PC-3 (cell line): ENCODE results near the gene BIVM.

ENCODE experiments used
- EZH2phosphoT487 ChIP-seq: fragments of 300-600 bp; sonication (generic); IDR thresholded peaks from 2 replicates; pipeline ENCODE4 v1.6.1; 2018; ENCODE audit warnings: mild to moderate bottlenecking, antibody characterized with exemption, low read length, borderline replicate concordance
- TF ChIP-seq, protein P1 (sequence below): fragments of 300-600 bp; sonication (generic); conservative IDR thresholded peaks from 2 replicates; pipeline ENCODE4 v1.5.1; 2017; ENCODE audit warnings: antibody characterized with exemption, low read depth, mild to moderate bottlenecking, low read length

DNA sequence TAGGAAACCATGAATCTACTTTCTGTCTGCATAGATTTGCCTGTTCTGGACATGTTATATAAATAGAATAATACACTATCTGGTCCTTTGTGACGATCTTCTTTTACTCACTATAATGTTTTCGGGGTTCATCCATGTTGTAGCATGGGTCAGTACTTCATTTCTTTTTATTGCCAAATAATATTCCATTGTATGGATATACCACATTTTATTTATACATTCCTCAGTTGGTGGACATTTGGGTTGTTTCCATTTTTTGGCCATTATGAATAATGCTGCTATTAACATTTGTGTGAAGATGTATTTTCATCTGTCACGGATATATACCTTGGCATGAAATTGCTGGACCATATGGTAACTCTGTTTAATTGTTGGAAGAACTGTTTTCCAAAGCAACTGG is 6.8 kb downstream of the BIVM start:
- TF ChIP-seq, protein P1, sequence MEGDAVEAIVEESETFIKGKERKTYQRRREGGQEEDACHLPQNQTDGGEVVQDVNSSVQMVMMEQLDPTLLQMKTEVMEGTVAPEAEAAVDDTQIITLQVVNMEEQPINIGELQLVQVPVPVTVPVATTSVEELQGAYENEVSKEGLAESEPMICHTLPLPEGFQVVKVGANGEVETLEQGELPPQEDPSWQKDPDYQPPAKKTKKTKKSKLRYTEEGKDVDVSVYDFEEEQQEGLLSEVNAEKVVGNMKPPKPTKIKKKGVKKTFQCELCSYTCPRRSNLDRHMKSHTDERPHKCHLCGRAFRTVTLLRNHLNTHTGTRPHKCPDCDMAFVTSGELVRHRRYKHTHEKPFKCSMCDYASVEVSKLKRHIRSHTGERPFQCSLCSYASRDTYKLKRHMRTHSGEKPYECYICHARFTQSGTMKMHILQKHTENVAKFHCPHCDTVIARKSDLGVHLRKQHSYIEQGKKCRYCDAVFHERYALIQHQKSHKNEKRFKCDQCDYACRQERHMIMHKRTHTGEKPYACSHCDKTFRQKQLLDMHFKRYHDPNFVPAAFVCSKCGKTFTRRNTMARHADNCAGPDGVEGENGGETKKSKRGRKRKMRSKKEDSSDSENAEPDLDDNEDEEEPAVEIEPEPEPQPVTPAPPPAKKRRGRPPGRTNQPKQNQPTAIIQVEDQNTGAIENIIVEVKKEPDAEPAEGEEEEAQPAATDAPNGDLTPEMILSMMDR: no peak
- no peak for TF ChIP-seq EZH2phosphoT487
